Islet of Langerhans (tissue), 1 donor: ENCODE data around the gene IGLL1.
"Not testable (repeated sequence)": the region's sequence is repeated elsewhere in the genome, so short reads cannot be mapped to it uniquely, and the experiment has no call there.

Source experiments
- FAIRE-seq: peaks from one replicate; lab custom pipeline; 2011; peaks lifted over from hg19 to GRCh38; lab: Jason Lieb, UNC

IGLL1 gene

GRCh38 chr22:23562186-23562585, 17.9 kb downstream of the IGLL1 start:
- no peak for FAIRE-seq

- not testable (repeated sequence) for FAIRE-seq
Measured at GRCh38 chr22:23561025-23561510, 19.0 kb downstream of the IGLL1 start.

- FAIRE-seq, result not testable (repeated sequence)
Measured at GRCh38 chr22:23560215-23560614, 19.9 kb downstream of the IGLL1 start.

GRCh38 chr22:23557467-23557866, 22.6 kb downstream of the IGLL1 start:
- FAIRE-seq, result no peak

- FAIRE-seq, result no peak
Measured at GRCh38 chr22:23557036-23557435, 23.1 kb downstream of the IGLL1 start.

GRCh38 chr22:23556026-23556620, 24.0 kb downstream of the IGLL1 start:
- no peak for FAIRE-seq

GRCh38 chr22:23555118-23555517, 25.0 kb downstream of the IGLL1 start:
- FAIRE-seq, result no peak

GRCh38 chr22:23553924-23554870, 25.9 kb downstream of the IGLL1 start:
- FAIRE-seq, result no peak

- FAIRE-seq, result no peak
Measured at GRCh38 chr22:23553438-23553837, 26.7 kb downstream of the IGLL1 start.

GRCh38 chr22:23552573-23552972, 27.5 kb downstream of the IGLL1 start:
- no peak for FAIRE-seq

- no peak for FAIRE-seq
Measured at GRCh38 chr22:23551385-23551784, 28.7 kb downstream of the IGLL1 start.

GRCh38 chr22:23550049-23550650, 29.9 kb downstream of the IGLL1 start:
- no peak for FAIRE-seq

GRCh38 chr22:23549198-23549595, 30.9 kb downstream of the IGLL1 start:
- no peak for FAIRE-seq

GRCh38 chr22:23548501-23549197, 31.4 kb downstream of the IGLL1 start:
- no peak for FAIRE-seq

- FAIRE-seq, result no peak
Measured at GRCh38 chr22:23547818-23548500, 32.1 kb downstream of the IGLL1 start.

GRCh38 chr22:23547382-23547781, 32.7 kb downstream of the IGLL1 start:
- FAIRE-seq, result not testable (repeated sequence)

GRCh38 chr22:23544852-23545251, 35.2 kb downstream of the IGLL1 start:
- no peak for FAIRE-seq

- FAIRE-seq, result not testable (repeated sequence)
Measured at GRCh38 chr22:23543506-23544000, 36.5 kb downstream of the IGLL1 start.

GRCh38 chr22:23542933-23543332, 37.2 kb downstream of the IGLL1 start:
- no peak for FAIRE-seq

GRCh38 chr22:23542391-23542790, 37.7 kb downstream of the IGLL1 start:
- FAIRE-seq, result not testable (repeated sequence)

- peak; percentile 49 for FAIRE-seq
Measured at GRCh38 chr22:23541849-23542281, 38.2 kb downstream of the IGLL1 start.
